Large intestine (tissue), 3 donors: ENCODE data around the gene PDE4D. TPM values are rescaled to one million over a fixed set of nuclear protein-coding genes. Genes with fewer than 3 reads are reported as not detected.
"Not testable (repeated sequence)": the region's sequence is repeated elsewhere in the genome, so short reads cannot be mapped to it uniquely, and the experiment has no call there.

Experiments
- DNase-seq, 2 donors: peaks; one replicate each; pipeline versions ENCODE4 v3.0.0 to v3.0.0-alpha.2; 2013
- H3K27ac ChIP-seq: one replicate; pipeline ENCODE4 v1.5.1; 2013; ENCODE audit warnings: low read length
- H3K27me3 ChIP-seq: 2 replicates; pipeline ENCODE4 v1.6.1; 2013; ENCODE audit warnings: low read length; ENCODE audit not compliant: control insufficient read depth, insufficient read depth
- H3K36me3 ChIP-seq: 2 replicates; pipeline ENCODE4 v1.6.1; 2013; ENCODE audit warnings: low read length; ENCODE audit not compliant: control insufficient read depth, insufficient read depth
- H3K4me1 ChIP-seq: one replicate; pipeline ENCODE4 v1.6.1; 2013; ENCODE audit warnings: low read length; ENCODE audit not compliant: control insufficient read depth, insufficient read depth
- H3K4me3 ChIP-seq: one replicate; pipeline ENCODE4 v1.5.1; 2013; ENCODE audit warnings: low read length
- H3K9me3 ChIP-seq: one replicate; pipeline ENCODE4 v1.6.1; 2013; ENCODE audit warnings: mild to moderate bottlenecking, low read depth, low read length, moderate library complexity; ENCODE audit not compliant: control insufficient read depth
- WGBS: methylation state at CpG from one replicate; pipeline ENCODE4 v1.1.5; 2013; ENCODE audit warnings: low lambda C conversion rate; ENCODE audit not compliant: insufficient coverage; 5-methylcytosine and 5-hydroxymethylcytosine counted together
- polyA plus RNA-seq: library from polyadenylated mRNA; unstranded; fragments of 120-200 nt; gene quantifications from one replicate; pipeline ENCODE4 v1.2.1, GENCODE V29; 2013

PDE4D gene
- polyA plus RNA-seq, 1 donor = 13.5 TPM

GRCh38 chr5:59484618-59485017, 408.9 kb downstream of the PDE4D start:
- Histone ChIP-seq H3K27ac (no peak overlapping the region), H3K36me3 (no peaks in the 10 kb centered on the region), H3K9me3 (no peaks in the 10 kb centered on the region), H3K27me3 (no peaks in the 10 kb centered on the region), H3K4me3 (no peak overlapping the region), H3K4me1 (no peaks in the 10 kb centered on the region)
- WGBS = no CpG with 5 or more reads among the region's 2 CpGs
- DNase-seq = no peak

GRCh38 chr5:59483971-59484472, 409.5 kb downstream of the PDE4D start:
- Histone ChIP-seq H3K36me3 (no peaks in the 10 kb centered on the region), H3K4me3 (no peak overlapping the region), H3K27me3 (no peaks in the 10 kb centered on the region), H3K27ac (no peak overlapping the region), H3K4me1 (no peaks in the 10 kb centered on the region), H3K9me3 (no peaks in the 10 kb centered on the region)
- DNase-seq = no peak

GRCh38 chr5:59479086-59479485, 414.4 kb downstream of the PDE4D start:
- Histone ChIP-seq H3K4me3 (no peak overlapping the region), H3K27me3 (no peaks in the 10 kb centered on the region), H3K4me1 (no peaks in the 10 kb centered on the region), H3K9me3 (no peaks in the 10 kb centered on the region), H3K36me3 (no peaks in the 10 kb centered on the region), H3K27ac (no peak overlapping the region)
- WGBS = 100% methylated on average over 1 of the region's 2 CpGs
- DNase-seq = no peak

- peaks cover 5% of the 10 kb centered on the region for H3K4me1 ChIP-seq
- H3K4me3 ChIP-seq = no peak overlapping the region
- no peak for DNase-seq
- H3K9me3 ChIP-seq = no peaks in the 10 kb centered on the region
- no peaks in the 10 kb centered on the region for H3K36me3 ChIP-seq
- no peaks in the 10 kb centered on the region for H3K27me3 ChIP-seq
- H3K27ac ChIP-seq = no peak overlapping the region
- WGBS = no CpG with 5 or more reads among the region's 1 CpG
Measured at GRCh38 chr5:59474324-59474723, 419.2 kb downstream of the PDE4D start.

GRCh38 chr5:59473611-59474010, 419.9 kb downstream of the PDE4D start:
- DNase-seq = no peak
- Histone ChIP-seq H3K27ac (no peak overlapping the region), H3K4me3 (no peak overlapping the region), H3K9me3 (no peaks in the 10 kb centered on the region), H3K36me3 (no peaks in the 10 kb centered on the region), H3K27me3 (no peaks in the 10 kb centered on the region), H3K4me1 (peaks cover 5% of the 10 kb centered on the region)

- no CpG with 5 or more reads among the region's 1 CpG for WGBS
- DNase-seq = no peak
- H3K27ac ChIP-seq = no peak overlapping the region
Measured at GRCh38 chr5:59471463-59471862, 422.1 kb downstream of the PDE4D start.

GRCh38 chr5:59467969-59468368, 425.6 kb downstream of the PDE4D start:
- H3K27ac ChIP-seq = no peak overlapping the region
- H3K4me1 ChIP-seq = peaks cover 11% of the 10 kb centered on the region
- no peak overlapping the region for H3K4me3 ChIP-seq
- H3K9me3 ChIP-seq = no peaks in the 10 kb centered on the region
- no peak for DNase-seq
- WGBS = 100% methylated on average over 1 of the region's 2 CpGs
- no peaks in the 10 kb centered on the region for H3K27me3 ChIP-seq
- no peaks in the 10 kb centered on the region for H3K36me3 ChIP-seq

More at GRCh38 chr5:59471463-59471862, 422.1 kb downstream of the PDE4D start:
- Histone ChIP-seq H3K27me3 (no peaks in the 10 kb centered on the region), H3K9me3 (no peaks in the 10 kb centered on the region), H3K4me1 (peaks cover 11% of the 10 kb centered on the region), H3K36me3 (no peaks in the 10 kb centered on the region), H3K4me3 (no peak overlapping the region)

GRCh38 chr5:59466271-59466670, 427.3 kb downstream of the PDE4D start:
- Histone ChIP-seq H3K4me3 (no peak overlapping the region), H3K4me1 (peaks cover 10% of the 10 kb centered on the region), H3K27me3 (no peaks in the 10 kb centered on the region), H3K27ac (peak overlapping the region; percentile 37), H3K9me3 (no peaks in the 10 kb centered on the region), H3K36me3 (no peaks in the 10 kb centered on the region)
- DNase-seq = peak; percentile 40 to 52
- 75% methylated on average over 2 of the region's 2 CpGs for WGBS

GRCh38 chr5:59464969-59465368, 428.6 kb downstream of the PDE4D start:
- H3K9me3 ChIP-seq = no peaks in the 10 kb centered on the region
- H3K27me3 ChIP-seq = no peaks in the 10 kb centered on the region
- H3K27ac ChIP-seq = no peak overlapping the region
- no peaks in the 10 kb centered on the region for H3K36me3 ChIP-seq
- 100% methylated on average over 1 of the region's 3 CpGs for WGBS
- peaks cover 6% of the 10 kb centered on the region for H3K4me1 ChIP-seq
- DNase-seq = no peak
- H3K4me3 ChIP-seq = no peak overlapping the region

- H3K9me3 ChIP-seq, H3K27ac ChIP-seq, H3K36me3 ChIP-seq, H3K4me3 ChIP-seq, DNase-seq, H3K27me3 ChIP-seq: not testable (repeated sequence)
- H3K4me1 ChIP-seq = peaks cover 11% of the 10 kb centered on the region
- no CpG with 5 or more reads among the region's 4 CpGs for WGBS
Measured at GRCh38 chr5:59463618-59464166, 429.8 kb downstream of the PDE4D start.

- Histone ChIP-seq H3K4me3 (no peak overlapping the region), H3K36me3 (no peaks in the 10 kb centered on the region), H3K27ac (no peak overlapping the region), H3K27me3 (no peaks in the 10 kb centered on the region), H3K4me1 (peaks cover 17% of the 10 kb centered on the region), H3K9me3 (no peaks in the 10 kb centered on the region)
- DNase-seq = no peak
- 100% methylated on average over 1 of the region's 1 CpG for WGBS
Measured at GRCh38 chr5:59462956-59463355, 430.6 kb downstream of the PDE4D start.
